OCI-M1 (cell line): ENCODE measurements around the gene ATG5.
A peak's percentile ranks its signal among the peaks of the same experiment; 100 is the strongest.
"Not testable (repeated sequence)": the region's sequence is repeated elsewhere in the genome, so short reads cannot be mapped to it uniquely, and the experiment has no call there.

Experiments used
- DNase-seq: peaks from one replicate; lab custom pipeline; 2025; lab: John Stamatoyannopoulos, UW

ATG5 gene

GRCh38 chr6:106309766-106310373 is 15.7 kb downstream of the ATG5 start:
- no peak for DNase-seq

- no peak for DNase-seq
Measured at GRCh38 chr6:106308985-106309384, 16.6 kb downstream of the ATG5 start.

GRCh38 chr6:106305740-106306139 is 19.8 kb downstream of the ATG5 start:
- DNase-seq = no peak

- DNase-seq = peak; percentile 69
Measured at GRCh38 chr6:106300944-106301343, 24.6 kb downstream of the ATG5 start.

GRCh38 chr6:106300020-106300780 is 25.4 kb downstream of the ATG5 start:
- no peak for DNase-seq

- DNase-seq = no peak
Measured at GRCh38 chr6:106293116-106293515, 32.4 kb downstream of the ATG5 start.

GRCh38 chr6:106290954-106291353 is 34.6 kb downstream of the ATG5 start:
- no peak for DNase-seq

GRCh38 chr6:106290032-106290431 is 35.5 kb downstream of the ATG5 start:
- DNase-seq = no peak

- DNase-seq = peak; percentile 57
Measured at GRCh38 chr6:106287215-106287614, 38.3 kb downstream of the ATG5 start.

- no peak for DNase-seq
Measured at GRCh38 chr6:106286746-106287145, 38.8 kb downstream of the ATG5 start.

- DNase-seq = no peak
Measured at GRCh38 chr6:106283481-106283880, 42.1 kb downstream of the ATG5 start.

GRCh38 chr6:106281661-106282060 is 43.9 kb downstream of the ATG5 start:
- no peak for DNase-seq

GRCh38 chr6:106281088-106281487 is 44.5 kb downstream of the ATG5 start:
- DNase-seq = no peak

- DNase-seq = peak; percentile 27
Measured at GRCh38 chr6:106279179-106279578, 46.4 kb downstream of the ATG5 start.

- no peak for DNase-seq
Measured at GRCh38 chr6:106275692-106276091, 49.9 kb downstream of the ATG5 start.

GRCh38 chr6:106273087-106273486 is 52.5 kb downstream of the ATG5 start:
- no peak for DNase-seq

- DNase-seq = no peak
Measured at GRCh38 chr6:106272287-106272686, 53.3 kb downstream of the ATG5 start.

GRCh38 chr6:106270414-106270813 is 55.1 kb downstream of the ATG5 start:
- no peak for DNase-seq

GRCh38 chr6:106269268-106269919 is 56.2 kb downstream of the ATG5 start:
- not testable (repeated sequence) for DNase-seq

- DNase-seq = not testable (repeated sequence)
Measured at GRCh38 chr6:106268500-106268899, 57.1 kb downstream of the ATG5 start.

- not testable (repeated sequence) for DNase-seq
Measured at GRCh38 chr6:106264433-106264832, 61.1 kb downstream of the ATG5 start.

- DNase-seq = not testable (repeated sequence)
Measured at GRCh38 chr6:106259748-106260147, 65.8 kb downstream of the ATG5 start.

GRCh38 chr6:106258726-106259125 is 66.8 kb downstream of the ATG5 start:
- DNase-seq = no peak
